ENCODE measurements around the gene ERAS.

GRCh38 chrX:48854898-48855297 lies 28.6 kb downstream of the ERAS start:
- TF ChIP-seq CTCF (IDR thresholded peaks at IDR 0.05) (peak; percentile 70), POLR2AphosphoS5 (IDR thresholded peaks at IDR 0.05; ENCODE audit: low read depth, low read length) (no peak)

All from Panc1 (cell line).